NCI-H187 (cell line): ENCODE data around the gene PERM1.
"Not testable (repeated sequence)": the region's sequence is repeated elsewhere in the genome, so short reads cannot be mapped to it uniquely, and the experiment has no call there.

Source experiments
- DNase-seq, 2 experiments: peaks; one replicate each; lab custom pipeline; 2025; lab: John Stamatoyannopoulos, UW

The PERM1 gene, protein sequence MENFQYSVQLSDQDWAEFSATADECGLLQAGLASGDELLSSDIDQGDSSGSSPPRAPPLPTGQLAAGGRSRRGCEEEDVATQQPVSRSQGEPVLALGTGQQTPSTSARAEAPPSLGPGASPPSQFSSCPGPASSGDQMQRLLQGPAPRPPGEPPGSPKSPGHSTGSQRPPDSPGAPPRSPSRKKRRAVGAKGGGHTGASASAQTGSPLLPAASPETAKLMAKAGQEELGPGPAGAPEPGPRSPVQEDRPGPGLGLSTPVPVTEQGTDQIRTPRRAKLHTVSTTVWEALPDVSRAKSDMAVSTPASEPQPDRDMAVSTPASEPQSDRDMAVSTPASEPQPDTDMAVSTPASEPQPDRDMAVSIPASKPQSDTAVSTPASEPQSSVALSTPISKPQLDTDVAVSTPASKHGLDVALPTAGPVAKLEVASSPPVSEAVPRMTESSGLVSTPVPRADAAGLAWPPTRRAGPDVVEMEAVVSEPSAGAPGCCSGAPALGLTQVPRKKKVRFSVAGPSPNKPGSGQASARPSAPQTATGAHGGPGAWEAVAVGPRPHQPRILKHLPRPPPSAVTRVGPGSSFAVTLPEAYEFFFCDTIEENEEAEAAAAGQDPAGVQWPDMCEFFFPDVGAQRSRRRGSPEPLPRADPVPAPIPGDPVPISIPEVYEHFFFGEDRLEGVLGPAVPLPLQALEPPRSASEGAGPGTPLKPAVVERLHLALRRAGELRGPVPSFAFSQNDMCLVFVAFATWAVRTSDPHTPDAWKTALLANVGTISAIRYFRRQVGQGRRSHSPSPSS

DNA sequence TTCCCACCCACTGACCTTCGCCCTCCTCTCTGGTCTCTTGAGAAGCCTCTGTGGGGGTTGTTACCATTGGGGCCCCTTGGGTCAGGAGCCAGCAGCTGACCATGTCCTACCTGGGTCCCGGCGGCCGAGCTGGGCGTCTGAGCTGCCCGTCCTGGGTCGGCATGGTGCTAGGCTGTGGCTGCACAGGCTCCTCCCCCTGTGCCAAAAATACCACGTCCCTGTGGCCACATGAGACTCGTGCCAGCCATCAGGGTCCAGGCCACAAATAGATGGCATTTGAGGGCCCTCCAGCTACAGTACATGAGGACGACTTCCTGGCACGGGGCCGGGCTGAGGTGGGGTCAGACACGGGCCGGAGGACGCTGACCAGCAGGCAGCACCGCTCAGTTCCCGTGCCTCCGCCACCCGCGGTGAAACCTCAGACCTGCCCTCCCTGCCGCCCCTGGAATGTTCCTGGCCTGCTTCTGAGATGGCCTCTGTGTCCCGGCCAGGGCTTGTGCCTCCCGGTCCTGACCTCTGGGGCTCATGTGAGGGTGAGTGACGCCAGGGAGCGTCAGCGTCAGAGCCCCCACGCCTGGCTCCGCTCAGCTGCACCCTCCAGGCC, at the start of gene PERM1:
Gene PERM1, minus strand, starts transcription at position 139 of the 604 bp plus-strand sequence. CDS start 1,064 bp downstream, outside the sequence.
- no peak for DNase-seq

DNA sequence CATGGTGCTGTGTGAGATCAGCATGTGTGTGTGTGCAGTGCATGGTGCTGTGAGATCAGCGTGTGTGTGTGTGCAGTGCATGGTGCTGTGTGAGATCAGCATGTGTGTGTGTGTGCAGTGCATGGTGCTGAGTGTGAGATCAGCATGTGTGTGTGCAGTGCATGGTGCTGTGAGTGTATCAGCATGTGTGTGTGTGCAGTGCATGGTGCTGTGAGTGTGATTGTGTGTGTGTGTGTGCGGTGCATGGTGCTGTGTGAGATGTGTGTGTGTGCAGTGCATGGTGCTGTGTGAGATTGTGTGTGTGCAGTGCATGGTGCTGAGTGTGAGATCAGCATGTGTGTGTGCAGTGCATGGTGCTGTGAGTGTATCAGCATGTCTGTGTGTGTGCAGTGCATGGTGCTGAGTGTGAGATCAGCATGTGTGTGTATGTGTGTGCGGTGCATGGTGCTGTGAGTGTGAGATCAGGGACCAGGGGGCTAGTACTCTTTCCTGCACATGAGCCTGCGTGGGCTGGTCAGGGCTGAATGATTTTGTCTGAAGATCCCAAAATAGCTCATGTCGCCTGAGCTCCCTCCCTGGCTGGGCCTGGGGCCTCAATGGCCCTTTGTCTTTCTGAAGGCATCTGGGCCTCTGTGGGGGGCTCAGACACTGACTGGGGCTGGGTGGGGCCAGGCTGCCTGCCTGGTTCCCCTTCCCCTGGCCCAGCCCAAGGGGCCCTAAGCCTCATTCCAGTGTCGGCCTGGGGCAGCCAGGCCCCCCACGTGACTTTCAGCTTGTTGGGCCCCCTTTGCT, 49.2 kb upstream of the PERM1 start:
- DNase-seq: not testable (repeated sequence)

DNA sequence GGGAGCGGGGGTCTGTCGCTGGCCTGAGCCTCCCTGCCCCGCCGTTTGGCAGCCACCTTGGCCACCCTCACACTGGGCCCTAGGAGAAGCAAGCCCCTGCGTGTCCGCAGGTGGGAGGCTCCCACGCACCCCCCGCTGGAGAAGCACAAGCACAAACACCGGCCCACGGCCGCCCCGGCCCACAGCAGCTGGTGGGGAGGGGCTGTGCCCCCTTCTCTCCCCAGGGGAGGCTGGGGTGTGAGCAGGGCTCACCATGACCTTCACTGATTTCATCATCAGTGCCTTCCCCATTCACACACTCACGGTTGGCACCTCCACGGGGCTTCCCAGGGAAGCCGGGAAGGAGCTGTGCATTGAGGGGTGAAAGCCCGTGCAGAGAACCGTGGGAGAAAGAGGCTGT, 45.9 kb upstream of the PERM1 start:
- no peak for DNase-seq

DNA sequence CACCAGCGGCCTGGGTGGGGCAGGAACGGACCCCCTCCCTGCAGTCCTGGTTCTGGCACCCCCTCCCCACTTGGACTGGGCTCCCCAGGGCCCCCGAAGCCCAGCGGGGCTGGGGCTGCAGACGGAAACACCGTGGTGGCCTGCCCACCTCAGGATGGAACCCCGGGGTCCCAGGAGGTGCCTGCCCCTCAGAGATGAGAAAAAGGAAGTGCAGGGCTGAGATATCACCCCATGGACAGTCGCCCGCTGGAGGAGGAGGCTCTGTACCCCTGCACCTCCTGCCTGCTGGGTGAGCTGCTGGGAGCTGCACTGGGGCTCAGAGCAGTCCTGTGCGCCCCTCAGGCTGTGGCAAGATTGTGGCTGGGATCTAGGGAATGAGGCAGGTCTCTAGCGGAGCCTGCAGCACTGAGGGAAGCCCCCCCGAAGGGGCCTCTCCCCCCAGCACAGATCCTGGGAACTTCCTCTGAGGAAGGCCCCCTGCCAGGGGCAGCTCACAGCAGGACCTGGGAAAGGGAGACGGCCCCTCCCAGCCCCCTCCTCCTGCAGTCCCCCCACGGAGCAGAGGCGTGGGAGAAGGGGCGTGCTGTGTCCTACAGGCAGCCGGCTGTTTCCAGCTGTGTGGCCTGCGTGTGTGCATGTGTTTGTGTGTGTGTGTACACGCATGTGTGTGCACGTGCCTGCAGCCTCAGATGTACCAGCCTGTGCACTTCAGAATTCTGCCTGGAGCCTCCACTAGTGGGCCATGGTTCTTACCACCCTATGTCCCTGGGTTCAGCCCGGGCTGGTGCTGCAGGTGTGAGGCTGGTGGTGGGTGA, 44.9 kb upstream of the PERM1 start:
- no peak for DNase-seq

DNA sequence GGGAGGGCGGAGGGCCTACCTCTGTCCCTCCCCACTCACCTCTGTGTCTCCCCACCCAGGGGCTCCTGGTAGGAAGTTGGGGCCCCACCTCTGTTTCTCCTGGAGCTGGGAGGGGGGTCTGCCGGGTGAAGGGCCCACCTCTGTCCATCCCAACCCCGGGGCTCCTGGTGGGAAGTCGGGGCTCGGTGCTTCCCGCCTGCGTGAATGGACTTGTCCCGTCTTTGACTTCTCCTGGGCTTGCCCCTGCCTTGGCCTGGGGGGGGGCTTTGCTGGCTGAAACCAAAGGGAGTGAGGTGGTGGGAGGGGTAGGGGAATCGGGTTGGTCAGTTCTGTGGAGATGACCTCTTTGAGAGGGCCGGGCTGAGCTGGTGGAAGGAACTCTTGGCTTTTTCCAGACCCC, 43.8 kb upstream of the PERM1 start:
- DNase-seq: no peak

DNA sequence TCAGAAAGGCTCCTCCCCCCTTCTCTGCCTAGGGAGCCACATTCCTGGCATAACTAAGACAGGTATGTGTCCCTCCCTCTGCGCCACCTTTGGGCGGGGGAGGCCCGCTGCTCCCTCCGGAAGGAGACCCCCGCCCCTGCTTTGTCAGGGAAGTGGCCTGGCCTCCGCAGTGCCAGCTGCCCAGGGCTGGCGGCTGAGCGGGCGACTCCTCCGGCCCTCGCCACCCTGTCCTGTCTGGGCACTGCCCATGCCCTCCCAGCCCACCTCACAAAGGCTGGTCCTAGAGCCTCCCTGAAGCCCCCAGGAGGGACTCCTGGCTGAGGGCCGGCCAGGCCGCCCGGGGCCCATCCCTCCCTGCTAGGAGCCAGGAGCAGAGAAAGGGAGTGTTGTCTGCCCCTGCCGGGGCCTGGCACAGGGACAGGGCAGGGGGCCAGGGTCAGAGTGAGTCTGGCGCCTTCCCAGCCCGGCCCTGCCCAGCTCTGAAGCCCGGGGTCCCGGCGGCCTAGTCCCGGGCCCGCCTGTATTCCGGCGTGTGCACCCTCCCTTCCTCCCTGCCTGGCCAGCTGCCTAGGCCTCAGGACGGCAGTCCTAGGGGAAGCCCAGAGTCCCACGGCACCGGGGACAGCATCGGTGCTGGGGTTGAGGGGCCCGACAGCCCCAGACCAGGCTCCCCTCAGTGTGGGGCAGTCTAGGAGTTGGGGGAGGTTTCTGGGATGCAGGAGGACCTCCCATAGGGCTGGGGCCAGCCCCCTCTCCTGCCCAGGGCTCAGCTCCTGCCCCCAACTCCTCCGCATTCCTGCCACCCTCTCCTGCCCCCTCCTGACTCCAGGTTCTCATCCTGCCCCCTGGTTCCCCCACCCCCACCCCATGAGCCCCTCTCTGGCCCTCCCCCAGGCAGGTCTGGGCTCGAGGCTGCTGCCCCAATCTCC, 43.1 kb upstream of the PERM1 start:
- DNase-seq: no peak

DNA sequence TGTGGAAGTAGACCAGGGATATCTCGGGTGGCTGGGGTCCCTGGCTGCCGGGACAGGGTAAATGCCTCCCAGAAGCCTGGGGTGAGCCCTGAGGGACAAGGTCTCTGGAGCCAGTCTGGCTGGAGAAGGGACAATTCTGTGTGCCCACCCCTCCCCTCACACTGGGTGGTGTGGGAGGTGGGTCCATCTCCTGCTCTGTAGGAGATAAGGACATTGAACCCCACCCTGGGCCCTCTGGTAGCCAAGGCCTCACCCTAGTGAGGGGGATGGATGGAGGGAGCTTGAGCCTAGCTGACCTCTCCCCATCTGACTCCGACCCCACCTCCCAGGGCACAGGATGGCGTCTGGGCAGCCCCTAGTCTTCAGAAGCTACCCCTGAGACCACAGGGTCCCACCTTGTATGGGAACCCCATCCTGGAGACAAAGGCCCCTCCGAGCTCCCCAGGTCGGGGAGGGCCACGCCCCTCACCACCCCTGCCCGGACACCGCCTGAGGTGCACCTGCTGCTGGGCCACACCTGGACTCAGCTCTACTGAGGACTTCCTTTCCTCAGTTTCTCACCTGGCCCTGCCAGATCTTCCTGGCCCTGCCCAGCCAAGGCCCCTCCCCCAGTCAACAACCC, 42.4 kb upstream of the PERM1 start:
- DNase-seq: no peak

DNA sequence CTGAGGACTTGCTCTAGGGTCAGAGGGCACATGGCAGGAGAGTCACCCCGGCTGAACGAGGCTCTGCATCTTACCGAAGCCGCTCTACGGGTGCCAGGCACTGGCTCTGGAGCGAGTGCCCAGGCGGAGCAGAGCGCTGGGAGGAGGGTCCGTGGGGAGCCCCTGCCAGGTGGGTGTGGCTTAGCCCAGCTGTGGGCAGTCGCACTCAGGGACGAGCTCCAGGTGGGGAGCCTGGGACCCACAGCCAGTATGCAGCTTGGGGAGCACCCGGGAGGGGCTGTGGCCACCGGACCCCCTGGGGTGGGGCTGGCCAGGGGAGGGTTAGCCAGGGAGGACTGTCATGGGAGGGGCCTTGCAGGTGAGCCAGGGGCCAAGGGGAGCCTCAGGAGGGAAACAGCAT, 41.8 kb upstream of the PERM1 start:
- DNase-seq: no peak

DNA sequence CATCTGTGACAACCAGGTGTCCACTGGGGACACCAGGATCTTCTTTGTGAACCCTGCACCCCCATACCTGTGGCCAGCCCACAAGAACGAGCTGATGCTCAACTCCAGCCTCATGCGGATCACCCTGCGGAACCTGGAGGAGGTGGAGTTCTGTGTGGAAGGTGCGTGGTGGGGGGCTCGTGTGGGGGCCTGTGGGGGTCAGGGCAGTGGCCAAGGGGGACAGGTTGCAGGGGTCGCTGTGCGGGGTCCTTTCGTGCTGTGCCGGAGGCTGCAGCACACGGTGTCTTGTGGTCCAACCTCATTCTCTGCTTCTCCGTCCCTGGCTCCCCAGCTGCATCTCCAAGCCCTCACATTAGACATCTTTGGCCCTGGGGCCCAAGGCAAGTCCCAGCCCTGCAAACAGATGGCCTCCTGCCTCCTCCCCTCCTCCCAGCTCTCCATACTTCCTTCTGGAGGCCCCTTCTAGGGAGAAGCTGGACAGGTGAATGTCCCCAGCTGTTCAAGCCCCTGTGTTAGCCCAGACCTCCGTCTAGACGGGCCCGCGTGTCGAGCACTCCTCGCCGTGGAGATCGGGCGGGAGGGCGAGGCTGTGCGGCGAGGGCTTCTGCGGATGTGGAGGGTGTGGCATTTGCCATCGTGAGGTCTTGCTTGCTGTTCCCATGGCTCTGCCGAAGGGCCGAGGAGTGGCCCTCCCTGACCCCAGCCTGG, 40.6 kb upstream of the PERM1 start:
- no peak for DNase-seq

DNA sequence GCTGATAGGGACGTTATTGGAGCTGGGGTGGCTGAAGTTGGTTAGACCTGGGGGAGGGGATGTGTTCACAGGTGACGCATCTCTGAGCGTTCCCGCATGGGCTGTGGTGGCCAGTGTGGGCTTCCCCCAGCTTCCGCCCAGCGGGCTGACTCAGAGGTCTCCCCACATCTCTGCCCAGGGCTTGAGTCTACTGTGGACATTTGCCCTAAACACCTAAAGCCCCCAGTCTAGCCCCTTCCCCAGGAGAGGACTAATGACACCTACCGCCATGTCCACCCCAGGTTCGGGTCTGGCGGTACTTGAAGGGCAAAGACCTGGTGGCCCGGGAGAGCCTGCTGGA, 40.0 kb upstream of the PERM1 start:
- DNase-seq: no peak

DNA sequence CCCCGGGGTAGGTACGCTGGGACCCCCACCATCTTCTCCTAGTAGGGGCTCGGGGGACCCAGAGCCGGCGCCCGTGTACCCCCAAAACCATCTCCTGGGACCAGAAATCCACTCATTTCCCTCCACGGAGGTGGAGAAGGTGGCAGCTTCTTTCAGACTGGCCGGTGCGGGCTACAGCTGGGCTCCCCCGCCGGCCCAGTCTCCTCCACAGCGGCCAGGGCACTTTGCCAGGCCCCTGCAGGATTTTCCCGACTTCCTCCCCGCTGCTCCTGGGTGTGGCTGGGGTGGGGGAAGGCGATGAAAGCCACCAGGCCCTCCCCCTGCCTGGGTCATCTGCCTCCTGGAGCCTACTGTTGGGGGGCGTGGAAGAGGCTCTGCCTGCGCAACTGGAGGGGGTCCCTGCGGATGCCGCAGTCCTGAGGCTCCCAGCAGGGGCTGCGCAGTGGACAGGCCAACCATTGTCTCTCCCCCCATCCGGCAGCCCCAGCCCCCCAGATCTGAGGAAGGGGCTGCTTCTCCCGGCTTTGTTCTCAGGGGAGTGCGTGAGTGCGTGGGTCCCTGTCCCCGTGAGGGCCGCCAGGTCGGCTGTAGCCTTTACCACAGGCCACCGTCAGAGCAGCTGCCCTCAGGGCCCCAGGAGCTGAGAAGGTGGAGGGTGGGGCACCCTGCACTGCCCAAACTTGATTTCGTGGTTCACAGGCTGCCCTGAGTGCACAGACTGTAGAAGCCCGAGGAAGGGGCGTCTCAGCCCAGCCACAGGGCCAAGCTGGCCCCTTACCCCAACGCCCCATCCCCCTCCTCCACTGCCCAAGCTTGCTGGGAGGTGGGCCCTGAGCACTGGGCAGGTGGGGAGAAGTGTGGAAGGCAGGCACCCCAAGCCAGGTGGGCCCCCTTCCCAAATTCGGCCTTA, 39.4 kb upstream of the PERM1 start:
- no peak for DNase-seq

DNA sequence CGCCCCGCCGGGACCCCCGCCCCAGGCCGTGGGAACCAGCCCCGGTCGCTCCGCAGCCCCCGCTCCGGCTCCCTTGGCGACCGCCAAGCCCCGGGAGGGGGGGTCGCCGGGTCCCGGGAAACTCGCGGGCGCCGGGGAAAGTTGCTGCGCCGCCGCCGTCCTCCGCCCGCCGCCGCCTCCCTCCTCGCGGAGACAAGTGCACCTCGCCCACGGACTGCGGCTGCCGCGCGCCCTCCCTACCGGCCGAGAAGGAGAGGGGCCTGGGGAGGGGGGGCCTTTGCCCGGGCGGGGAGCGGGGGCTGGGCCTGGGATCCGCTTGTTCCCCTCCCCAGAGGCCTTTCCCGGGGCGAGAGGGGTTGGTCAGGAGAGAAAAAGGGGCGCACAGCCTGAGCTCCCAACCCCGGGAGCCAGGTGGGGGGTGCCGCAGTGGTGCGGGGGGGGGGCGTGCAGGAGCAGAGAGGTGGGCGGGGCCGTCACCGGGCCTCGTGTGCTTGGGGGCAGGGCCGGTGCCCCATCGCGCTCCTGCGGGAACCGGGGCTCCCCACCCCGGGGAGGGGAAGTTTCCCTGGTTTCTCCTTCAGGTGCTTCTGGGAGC, 38.6 kb upstream of the PERM1 start:
- DNase-seq: no peak

DNA sequence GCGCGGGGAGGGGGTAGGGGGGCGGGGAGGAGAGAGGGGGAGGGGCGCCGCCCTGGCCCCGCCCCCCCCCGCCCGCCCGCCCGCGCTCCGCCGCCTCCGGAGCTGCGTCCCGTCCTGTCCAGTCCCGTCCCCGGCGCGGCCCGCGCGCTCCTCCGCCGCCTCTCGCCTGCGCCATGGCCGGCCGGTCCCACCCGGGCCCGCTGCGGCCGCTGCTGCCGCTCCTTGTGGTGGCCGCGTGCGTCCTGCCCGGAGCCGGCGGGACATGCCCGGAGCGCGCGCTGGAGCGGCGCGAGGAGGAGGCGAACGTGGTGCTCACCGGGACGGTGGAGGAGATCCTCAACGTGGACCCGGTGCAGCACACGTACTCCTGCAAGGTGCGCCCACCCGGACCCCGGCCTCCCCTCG, 38.1 kb upstream of the PERM1 start, which contains the start of gene AGRN:
Gene AGRN, plus strand, starts transcription at position 121 of the 405 bp plus-strand sequence. Its CDS starts 53 bp downstream, at position 174.
- DNase-seq: no peak

DNA sequence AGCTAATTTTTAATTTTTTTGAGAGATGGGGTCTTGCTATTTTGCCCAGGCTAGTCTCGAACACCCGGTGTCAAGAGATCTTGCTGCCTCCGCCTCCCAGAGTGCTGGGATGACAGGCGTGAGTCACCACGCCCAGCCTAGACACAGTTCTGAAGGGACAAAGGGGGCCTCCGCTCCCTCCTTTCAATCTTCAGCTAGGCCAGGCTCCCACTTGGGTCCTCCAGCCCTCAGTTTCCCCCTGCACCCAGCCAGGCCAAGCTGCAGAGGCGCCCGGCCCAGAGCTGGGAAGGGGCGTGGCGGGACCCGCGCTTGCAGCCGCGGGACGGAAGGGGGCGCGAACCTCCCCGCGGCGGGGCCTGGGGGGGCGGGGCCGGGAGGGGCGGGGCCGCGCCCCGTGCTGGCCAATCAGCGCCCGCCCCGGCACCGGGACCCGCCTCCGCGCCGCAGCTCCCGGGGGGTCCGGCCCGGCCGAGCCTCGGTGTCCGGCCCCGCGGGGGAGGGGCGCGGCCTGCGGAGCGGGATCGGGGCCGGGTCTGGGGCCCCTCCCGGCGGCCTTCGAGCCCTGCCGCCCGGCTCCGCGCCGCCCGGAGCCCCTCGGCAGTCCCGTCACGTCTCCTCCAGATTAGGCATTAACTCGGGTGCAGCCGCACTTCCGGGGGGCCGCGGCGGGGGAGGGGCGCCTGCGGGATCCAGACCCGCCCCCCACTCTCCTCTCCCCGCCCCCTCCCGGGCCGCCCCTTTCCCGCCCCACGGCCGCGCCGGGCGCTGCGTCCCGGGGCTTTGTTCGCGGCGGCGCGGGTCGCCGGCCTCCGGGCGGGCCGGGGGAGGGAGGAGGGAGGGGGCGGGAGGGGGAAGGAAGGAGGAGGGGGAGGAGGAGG, 37.5 kb upstream of the PERM1 start:
- DNase-seq: peak; percentile 62 to 74

DNA sequence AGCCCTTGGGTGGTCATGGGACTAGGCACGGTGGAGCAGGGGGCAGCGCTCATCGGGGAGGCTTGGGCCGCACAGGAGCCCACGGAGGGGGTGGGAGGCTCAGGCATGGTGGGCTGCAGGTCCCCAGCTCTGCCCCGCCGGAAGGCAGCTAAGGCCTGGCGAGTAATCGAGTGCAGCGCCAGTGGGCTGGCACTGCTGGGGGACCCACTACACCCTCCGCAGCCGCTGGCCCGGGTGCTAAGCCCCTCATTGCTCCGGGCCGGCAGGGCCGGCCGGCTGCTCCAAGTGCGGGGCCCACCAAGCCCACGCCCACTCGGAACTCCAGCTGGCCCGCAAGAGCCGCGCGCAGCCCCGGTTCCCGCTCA, 36.4 kb upstream of the PERM1 start:
- DNase-seq: not testable (repeated sequence)
